LHCN-M2 (cell line): ENCODE measurements around the gene ICAM3. TPM values are rescaled to one million over a fixed set of nuclear protein-coding genes. Genes with fewer than 3 reads are reported as not detected.

Experiments
- DNase-seq: peaks from one replicate; pipeline ENCODE4 v3.0.0-alpha.2; 2012; ENCODE audit warnings: low read depth
- total RNA-seq: library from RNA; depleted of rRNA; stranded (reverse); fragments of >200 nt; gene quantifications from 2 replicates; pipeline ENCODE4 v1.2.3, GENCODE V29; 2014; rRNA removed

The ICAM3 gene
- total RNA-seq, 1 experiment from 2014 or later: 9.0 TPM

DNA sequence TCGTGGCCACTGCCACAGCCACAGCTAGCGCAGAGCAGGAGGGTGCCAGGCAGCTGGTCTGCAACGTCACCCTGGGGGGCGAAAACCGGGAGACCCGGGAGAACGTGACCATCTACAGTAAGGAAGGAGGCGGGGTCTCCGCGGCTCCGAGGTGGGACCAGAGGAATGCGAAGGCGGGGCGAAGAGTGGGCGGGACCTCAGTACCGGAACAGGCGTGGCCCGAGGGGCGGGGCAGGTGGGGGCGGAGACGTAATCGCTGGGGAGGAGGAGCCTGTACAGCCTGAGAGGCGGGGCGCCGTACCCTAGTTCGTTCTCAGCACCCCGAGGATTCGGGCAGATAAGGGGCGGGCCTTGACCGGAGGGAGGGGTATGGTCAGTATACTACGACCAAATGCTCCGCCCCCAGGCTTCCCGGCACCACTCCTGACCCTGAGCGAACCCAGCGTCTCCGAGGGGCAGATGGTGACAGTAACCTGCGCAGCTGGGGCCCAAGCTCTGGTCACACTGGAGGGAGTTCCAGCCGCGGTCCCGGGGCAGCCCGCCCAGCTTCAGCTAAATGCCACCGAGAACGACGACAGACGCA is 47.1 kb downstream of the ICAM3 start:
- DNase-seq: peak; percentile 67

DNA sequence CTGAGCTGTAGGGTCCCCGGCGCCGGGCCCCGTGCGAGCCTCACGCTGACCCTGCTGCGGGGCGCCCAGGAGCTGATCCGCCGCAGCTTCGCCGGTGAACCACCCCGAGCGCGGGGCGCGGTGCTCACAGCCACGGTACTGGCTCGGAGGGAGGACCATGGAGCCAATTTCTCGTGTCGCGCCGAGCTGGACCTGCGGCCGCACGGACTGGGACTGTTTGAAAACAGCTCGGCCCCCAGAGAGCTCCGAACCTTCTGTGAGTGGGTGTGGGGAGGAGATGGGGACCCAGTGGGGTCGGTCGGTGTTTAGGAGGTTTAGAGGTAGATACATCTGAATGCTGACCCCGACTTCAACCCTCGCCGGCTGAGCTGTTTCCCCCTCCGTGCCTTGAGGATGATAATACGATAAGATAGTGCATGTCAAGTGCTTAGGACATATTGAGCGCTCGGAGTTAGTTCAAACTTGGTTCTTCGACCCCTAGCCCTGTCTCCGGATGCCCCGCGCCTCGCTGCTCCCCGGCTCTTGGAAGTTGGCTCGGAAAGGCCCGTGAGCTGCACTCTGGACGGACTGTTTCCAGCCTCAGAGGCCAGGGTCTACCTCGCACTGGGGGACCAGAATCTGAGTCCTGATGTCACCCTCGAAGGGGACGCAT is 47.7 kb downstream of the ICAM3 start:
- DNase-seq: no peak

DNA sequence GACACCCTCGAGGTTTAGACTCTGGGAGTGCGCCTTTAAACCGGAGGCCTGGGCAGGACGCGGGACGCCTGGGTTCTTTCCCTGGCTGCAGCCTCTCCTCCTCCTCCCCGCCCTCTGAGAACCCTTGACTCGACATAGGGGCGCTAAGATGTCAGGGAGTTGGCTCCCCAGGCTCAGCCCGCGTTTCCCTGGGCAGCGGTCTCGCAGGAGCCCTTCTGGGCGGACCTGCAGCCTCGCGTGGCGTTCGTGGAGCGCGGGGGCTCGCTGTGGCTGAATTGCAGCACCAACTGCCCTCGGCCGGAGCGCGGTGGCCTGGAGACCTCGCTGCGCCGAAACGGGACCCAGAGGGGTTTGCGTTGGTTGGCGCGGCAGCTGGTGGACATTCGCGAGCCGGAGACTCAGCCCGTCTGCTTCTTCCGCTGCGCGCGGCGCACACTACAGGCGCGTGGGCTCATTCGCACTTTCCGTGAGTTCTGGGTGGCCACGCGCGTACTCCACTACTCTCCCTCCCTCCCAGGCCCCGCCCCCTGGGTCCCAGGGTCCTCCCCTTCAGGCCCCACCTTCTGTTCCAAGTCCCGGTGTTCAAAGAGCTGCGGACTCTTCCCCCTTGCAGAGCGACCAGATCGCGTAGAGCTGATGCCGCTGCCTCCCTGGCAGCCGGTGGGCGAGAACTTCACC is 48.4 kb downstream of the ICAM3 start:
- peak; percentile 62 for DNase-seq

DNA sequence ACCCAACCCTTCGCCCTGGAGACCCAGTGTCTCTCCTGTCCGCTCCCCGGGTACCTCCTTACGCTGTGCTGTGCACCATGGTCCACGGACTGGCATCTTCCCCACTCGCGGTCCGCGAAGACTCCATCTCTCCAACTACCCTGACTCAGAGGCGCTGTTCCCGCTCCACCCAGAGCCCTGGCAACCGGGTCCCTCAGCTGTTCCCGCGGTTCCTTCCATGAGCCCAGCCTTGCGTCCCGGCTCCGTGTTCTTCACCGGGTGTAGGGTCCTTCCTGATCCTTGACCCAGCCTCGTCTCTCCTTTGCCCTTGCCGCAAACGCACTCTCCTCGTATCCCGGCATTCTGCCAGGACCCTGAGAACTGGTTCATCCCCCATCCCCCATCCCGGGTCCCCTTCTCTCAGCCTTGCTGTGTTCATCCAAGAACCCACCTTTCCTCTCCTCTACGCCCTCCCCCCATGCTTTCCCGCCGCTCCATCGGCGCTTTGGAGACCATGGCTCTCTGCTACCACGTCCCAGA is 49.0 kb downstream of the ICAM3 start:
- DNase-seq: peak; percentile 20

DNA sequence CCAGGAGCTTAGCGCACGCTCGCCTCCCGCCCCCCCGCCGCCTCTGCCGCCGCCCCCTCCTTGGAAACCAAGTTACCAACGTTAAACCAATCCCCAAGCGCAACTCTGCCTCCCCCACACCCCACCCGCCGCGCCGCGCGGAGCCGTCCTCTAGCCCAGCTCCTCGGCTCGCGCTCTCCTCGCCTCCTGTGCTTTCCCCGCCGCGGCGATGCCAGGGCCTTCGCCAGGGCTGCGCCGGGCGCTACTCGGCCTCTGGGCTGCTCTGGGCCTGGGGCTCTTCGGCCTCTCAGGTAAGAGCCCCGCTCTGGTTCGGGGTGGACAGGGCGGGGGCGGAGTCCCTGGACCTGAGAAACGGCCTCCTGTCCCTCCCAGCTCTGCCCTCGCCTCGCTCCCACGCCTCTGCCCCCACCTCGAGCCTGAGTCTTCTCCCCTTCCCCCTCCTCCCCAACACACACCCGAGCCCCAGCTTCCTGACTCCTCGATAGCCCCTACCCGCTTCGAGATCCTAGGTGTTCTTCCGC is 49.5 kb downstream of the ICAM3 start, which contains the start of gene ICAM5:
Gene ICAM5 (plus strand): TSS at position 117 of the 521 bp plus-strand sequence. CDS start 92 bp downstream, at position 209.
- DNase-seq: no peak

DNA sequence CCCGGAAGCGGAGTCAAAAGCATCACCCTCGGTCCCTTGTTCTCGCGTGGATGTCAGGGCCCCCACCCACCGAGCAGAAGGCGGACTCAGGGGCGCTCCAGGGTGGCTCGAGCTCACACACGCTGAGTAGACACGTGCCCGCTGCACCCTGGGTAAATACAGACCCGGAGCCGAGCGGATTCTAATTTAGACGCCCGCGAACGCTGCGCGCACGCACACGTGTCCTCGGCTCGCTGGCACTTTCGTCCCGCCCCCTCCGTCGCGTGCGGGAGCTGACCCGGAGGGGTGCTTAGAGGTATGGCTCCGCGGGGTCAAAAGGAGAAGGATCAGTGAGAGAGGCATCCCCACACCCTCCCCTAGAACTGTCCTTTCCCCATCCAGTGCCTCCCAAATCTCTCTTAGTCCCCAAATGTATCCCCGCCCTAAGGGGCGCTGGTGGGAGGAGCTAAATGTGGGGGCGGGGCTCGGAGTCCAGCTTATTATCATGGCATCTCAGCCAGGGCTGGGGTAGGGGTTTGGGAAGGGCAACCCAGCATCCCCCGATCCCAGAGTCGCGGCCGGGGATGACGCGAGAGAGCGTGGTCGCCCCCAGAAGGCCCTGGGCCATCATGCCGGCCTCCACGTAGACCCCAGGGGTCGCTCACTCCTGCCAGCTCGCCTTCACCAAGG is 50.1 kb downstream of the ICAM3 start:
- DNase-seq: no peak

DNA sequence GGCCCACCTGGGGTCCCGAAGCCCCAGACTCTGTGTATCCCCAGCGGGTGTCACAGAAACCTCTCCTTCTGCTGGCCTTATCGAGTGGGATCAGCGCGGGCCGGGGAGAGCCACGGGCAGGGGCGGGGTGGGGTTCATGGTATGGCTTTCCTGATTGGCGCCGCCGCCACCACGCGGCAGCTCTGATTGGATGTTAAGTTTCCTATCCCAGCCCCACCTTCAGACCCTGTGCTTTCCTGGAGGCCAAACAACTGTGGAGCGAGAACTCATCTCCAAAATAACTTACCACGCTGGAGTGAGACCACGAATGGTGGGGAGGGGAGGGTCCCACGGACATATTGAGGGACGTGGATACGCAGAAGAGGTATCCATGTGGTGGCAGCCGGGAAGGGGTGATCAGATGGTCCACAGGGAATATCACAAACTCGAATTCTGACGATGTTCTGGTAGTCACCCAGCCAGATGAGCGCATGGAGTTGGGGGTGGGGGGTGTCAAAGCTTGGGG is 50.7 kb downstream of the ICAM3 start:
- no peak for DNase-seq

DNA sequence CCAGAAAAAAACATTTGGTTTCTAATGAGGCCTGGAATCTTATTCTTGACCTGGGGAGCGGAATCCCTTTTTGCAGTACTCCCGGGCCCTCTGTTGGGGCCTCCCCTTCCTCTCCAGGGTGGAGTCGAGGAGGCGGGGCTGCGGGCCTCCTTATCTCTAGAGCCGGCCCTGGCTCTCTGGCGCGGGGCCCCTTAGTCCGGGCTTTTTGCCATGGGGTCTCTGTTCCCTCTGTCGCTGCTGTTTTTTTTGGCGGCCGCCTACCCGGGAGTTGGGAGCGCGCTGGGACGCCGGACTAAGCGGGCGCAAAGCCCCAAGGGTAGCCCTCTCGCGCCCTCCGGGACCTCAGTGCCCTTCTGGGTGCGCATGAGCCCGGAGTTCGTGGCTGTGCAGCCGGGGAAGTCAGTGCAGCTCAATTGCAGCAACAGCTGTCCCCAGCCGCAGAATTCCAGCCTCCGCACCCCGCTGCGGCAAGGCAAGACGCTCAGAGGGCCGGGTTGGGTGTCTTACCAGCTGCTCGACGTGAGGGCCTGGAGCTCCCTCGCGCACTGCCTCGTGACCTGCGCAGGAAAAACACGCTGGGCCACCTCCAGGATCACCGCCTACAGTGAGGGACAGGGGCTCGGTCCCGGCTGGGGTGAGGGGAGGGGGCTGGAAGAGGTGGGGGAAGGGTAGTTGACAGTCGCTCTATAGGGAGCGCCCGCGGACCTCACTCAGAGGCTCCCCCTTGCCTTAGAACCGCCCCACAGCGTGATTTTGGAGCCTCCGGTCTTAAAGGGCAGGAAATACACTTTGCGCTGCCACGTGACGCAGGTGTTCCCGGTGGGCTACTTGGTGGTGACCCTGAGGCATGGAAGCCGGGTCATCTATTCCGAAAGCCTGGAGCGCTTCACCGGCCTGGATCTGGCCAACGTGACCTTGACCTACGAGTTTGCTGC is 52.4 kb downstream of the ICAM3 start, which contains the start of gene ICAM4:
Gene ICAM4 (plus strand): TSS at position 153 of the 935 bp plus-strand sequence. CDS start 58 bp downstream, at position 211.
- peak; percentile 36 for DNase-seq

DNA sequence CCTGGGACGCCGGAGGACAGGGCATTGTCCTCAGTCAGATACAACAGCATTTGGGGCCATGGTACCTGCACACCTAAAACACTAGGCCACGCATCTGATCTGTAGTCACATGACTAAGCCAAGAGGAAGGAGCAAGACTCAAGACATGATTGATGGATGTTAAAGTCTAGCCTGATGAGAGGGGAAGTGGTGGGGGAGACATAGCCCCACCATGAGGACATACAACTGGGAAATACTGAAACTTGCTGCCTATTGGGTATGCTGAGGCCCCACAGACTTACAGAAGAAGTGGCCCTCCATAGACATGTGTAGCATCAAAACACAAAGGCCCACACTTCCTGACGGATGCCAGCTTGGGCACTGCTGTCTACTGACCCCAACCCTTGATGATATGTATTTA is 54.0 kb downstream of the ICAM3 start:
- DNase-seq: no peak

DNA sequence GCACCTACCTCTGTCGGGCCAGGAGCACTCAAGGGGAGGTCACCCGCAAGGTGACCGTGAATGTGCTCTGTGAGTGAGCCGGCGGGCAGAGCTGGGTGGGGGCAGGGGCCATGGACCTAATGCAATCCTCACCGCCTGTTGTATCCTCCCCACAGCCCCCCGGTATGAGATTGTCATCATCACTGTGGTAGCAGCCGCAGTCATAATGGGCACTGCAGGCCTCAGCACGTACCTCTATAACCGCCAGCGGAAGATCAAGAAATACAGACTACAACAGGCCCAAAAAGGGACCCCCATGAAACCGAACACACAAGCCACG is 54.5 kb downstream of the ICAM3 start:
- DNase-seq: no peak

DNA sequence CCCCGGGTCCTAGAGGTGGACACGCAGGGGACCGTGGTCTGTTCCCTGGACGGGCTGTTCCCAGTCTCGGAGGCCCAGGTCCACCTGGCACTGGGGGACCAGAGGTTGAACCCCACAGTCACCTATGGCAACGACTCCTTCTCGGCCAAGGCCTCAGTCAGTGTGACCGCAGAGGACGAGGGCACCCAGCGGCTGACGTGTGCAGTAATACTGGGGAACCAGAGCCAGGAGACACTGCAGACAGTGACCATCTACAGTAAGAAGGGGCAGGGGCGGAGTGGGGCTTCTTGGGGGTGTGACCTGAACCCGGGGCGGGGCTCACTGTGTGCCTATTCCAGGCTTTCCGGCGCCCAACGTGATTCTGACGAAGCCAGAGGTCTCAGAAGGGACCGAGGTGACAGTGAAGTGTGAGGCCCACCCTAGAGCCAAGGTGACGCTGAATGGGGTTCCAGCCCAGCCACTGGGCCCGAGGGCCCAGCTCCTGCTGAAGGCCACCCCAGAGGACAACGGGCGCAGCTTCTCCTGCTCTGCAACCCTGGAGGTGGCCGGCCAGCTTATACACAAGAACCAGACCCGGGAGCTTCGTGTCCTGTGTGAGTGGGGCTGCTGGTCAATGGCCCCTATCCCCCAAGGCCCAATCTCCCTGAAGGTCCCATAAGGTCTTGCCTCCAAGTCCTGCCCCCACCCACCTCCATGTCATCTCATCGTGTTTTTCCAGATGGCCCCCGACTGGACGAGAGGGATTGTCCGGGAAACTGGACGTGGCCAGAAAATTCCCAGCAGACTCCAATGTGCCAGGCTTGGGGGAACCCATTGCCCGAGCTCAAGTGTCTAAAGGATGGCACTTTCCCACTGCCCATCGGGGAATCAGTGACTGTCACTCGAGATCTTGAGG is 55.1 kb downstream of the ICAM3 start:
- no peak for DNase-seq

Other genes with a start within 250 kb of the ICAM3 start
- gene ANGPTL6, start 236.9 kb downstream of the ICAM3 start, total RNA-seq: 0.06 and 0.19 TPM in 2 replicates
- 37.8 and 41.6 TPM in 2 replicates for gene PPAN, start 233.3 kb downstream of the ICAM3 start, total RNA-seq
- 2.8 and 3.5 TPM in 2 replicates for gene P2RY11, start 227.9 kb downstream of the ICAM3 start, total RNA-seq
- 269 and 297 TPM in 2 replicates for gene EIF3G, start 219.7 kb downstream of the ICAM3 start, total RNA-seq
- gene DNMT1, start 144.7 kb downstream of the ICAM3 start, total RNA-seq: 125 and 192 TPM in 2 replicates
- 1.4 and 1.8 TPM in 2 replicates for gene S1PR2, start 108.3 kb downstream of the ICAM3 start, total RNA-seq
- 98.5 and 101 TPM in 2 replicates for gene MRPL4, start 87.4 kb downstream of the ICAM3 start, total RNA-seq
- gene ICAM1, start 68.5 kb downstream of the ICAM3 start, total RNA-seq: 1.7 and 2.2 TPM in 2 replicates
- not detected in 2 replicates for gene ICAM4, start 52.7 kb downstream of the ICAM3 start, total RNA-seq
- gene ICAM5, start 49.7 kb downstream of the ICAM3 start, total RNA-seq: 4.0 and 8.0 TPM in 2 replicates
- gene ZGLP1, start 29.8 kb downstream of the ICAM3 start, total RNA-seq: 1.9 and 3.4 TPM in 2 replicates
- gene FDX2, start 23.6 kb downstream of the ICAM3 start, total RNA-seq: 61.0 and 64.5 TPM in 2 replicates
- gene RAVER1, start 6.1 kb downstream of the ICAM3 start, total RNA-seq: 26.8 and 37.4 TPM in 2 replicates
- gene TYK2, start 40.9 kb upstream of the ICAM3 start, total RNA-seq: 78.5 and 97.8 TPM in 2 replicates
- 311 and 327 TPM in 2 replicates for gene CDC37, start 63.9 kb upstream of the ICAM3 start, total RNA-seq
- gene PDE4A, start 80.9 kb upstream of the ICAM3 start, total RNA-seq: 1.9 and 2.0 TPM in 2 replicates
- 84.3 and 84.6 TPM in 2 replicates for gene KEAP1, start 163.7 kb upstream of the ICAM3 start, total RNA-seq
- gene S1PR5, start 177.8 kb upstream of the ICAM3 start, total RNA-seq: not detected in 2 replicates
- 35.0 and 38.0 TPM in 2 replicates for gene ATG4D, start 204.3 kb upstream of the ICAM3 start, total RNA-seq
- gene KRI1, start 226.4 kb upstream of the ICAM3 start, total RNA-seq: 21.7 and 22.0 TPM in 2 replicates
- gene CDKN2D, start 229.4 kb upstream of the ICAM3 start, total RNA-seq: 19.1 and 19.4 TPM in 2 replicates
- not detected in 2 replicates for gene AP1M2, start 247.7 kb upstream of the ICAM3 start, total RNA-seq